HepG2 (cell line): Measurements from ENCODE around the gene NUP58. TPM values are rescaled to one million over a fixed set of nuclear protein-coding genes. Genes with fewer than 3 reads are reported as not detected.

Experiments
- NRL ChIP-seq: sonication (generic); formaldehyde crosslinking; IDR thresholded peaks from 2 replicates; pipeline ENCODE4 v1.5.0; 2020; ENCODE audit warnings: missing genetic modification reagents, mild to moderate bottlenecking, moderate library complexity, borderline replicate concordance
- TAF1 ChIP-seq: sonication (generic); formaldehyde crosslinking; IDR thresholded peaks from 2 replicates; pipeline ENCODE4 v1.4.0; 2020; ENCODE audit warnings: missing genetic modification reagents
- ZBTB40 ChIP-seq, 2 experiments: fragments of 450-650 bp in 1 of 2; sonication (generic) in 1 of 2; formaldehyde crosslinking in 1 of 2; IDR thresholded peaks; 2 replicates each; pipeline versions ENCODE4 v1.6.1 to v1.8.0; 2016 to 2022; ENCODE audit warnings: antibody characterized with exemption in 1 of 2, mild to moderate bottlenecking in 1 of 2, missing genetic modification reagents in 1 of 2
- ZNF142 ChIP-seq: sonication (generic); formaldehyde crosslinking; IDR thresholded peaks from 2 replicates; pipeline ENCODE4 v1.4.0; 2020; ENCODE audit warnings: missing genetic modification reagents
- ZNF556 ChIP-seq: sonication (generic); formaldehyde crosslinking; IDR thresholded peaks from 2 replicates; pipeline ENCODE4 v1.4.0; 2020; ENCODE audit warnings: mild to moderate bottlenecking, missing genetic modification reagents, borderline replicate concordance
- ZNF761 ChIP-seq: sonication (generic); formaldehyde crosslinking; conservative IDR thresholded peaks from 2 replicates; pipeline ENCODE4 v1.4.0; 2020; ENCODE audit warnings: mild to moderate bottlenecking, missing genetic modification reagents
- ZNF816 ChIP-seq: sonication (generic); formaldehyde crosslinking; IDR thresholded peaks from 2 replicates; pipeline ENCODE4 v1.8.0; 2022; ENCODE audit warnings: missing genetic modification reagents, mild to moderate bottlenecking, borderline replicate concordance
- ZSCAN29 ChIP-seq: sonication (generic); formaldehyde crosslinking; conservative IDR thresholded peaks from 2 replicates; pipeline ENCODE4 v1.4.0; 2020; ENCODE audit warnings: mild to moderate bottlenecking, missing genetic modification reagents
- polyA plus RNA-seq, 8 experiments: library from polyadenylated mRNA; depleted of rRNA in 3 of 8; stranded (reverse) in 7 of 8; unstranded in 1 of 8; fragments of >200 nt; fragmentation: Illumina TruSeq in 4 of 8; extraction: Trizol in 4 of 8; gene quantifications; 2 replicates each; pipeline versions ENCODE4 v1.2.1 to v1.2.3, GENCODE V29; 2011 to 2016; ENCODE audit warnings: low read depth in 4 of 8, missing spikeins in 1 of 8, mixed read lengths in 1 of 8; ENCODE audit not compliant: insufficient read depth in 1 of 8
- total RNA-seq, 5 experiments: library from RNA; depleted of rRNA; stranded (reverse); fragments of >200 nt; fragmentation: Illumina TruSeq; extraction: Trizol; gene quantifications; 2 replicates each; pipeline ENCODE4 v1.2.3, GENCODE V29; 2016; ENCODE audit warnings: low read depth in 1 of 5

The NUP58 gene
- total and polyA plus RNA-seq, 2 of the 13 experiments (the other 11 are each of a cell fraction or from before 2014, with no cell fraction given), result 45.4 to 46.5 TPM

GRCh38 chr13:25286969-25287961, 14.2 kb upstream of the NUP58 start, which contains the start of gene MTMR6 (continued):
- TF ChIP-seq ZBTB40 (IDR thresholded peaks at IDR 0.05), result no peak
- peak; percentile 67; the same call in 1 of the 2 replicates for TF ChIP-seq ZBTB40 (CRISPR knock-in tag; IDR thresholded peaks at IDR 0.05)
- TF ChIP-seq ZNF761 (CRISPR knock-in tag), result 0 out of 2 replicates have a peak, but pooled peaks have one; percentile 43
- TF ChIP-seq TAF1 (CRISPR knock-in tag), result peak; percentile 80
- TF ChIP-seq ZSCAN29, result peak; percentile 73; the same call in 1 of the 2 replicates
- TF ChIP-seq ZNF556, result peak; percentile 52; the same call in 1 of the 2 replicates
- peak; percentile 65; the same call in 1 of the 2 replicates for TF ChIP-seq ZNF142 (CRISPR knock-in tag)
- TF ChIP-seq ZNF816, result no peak
- peak; percentile 78 for TF ChIP-seq NRL (CRISPR knock-in tag)
